ENCODE data around the gene FOXL3.

The FOXL3 gene

DNA sequence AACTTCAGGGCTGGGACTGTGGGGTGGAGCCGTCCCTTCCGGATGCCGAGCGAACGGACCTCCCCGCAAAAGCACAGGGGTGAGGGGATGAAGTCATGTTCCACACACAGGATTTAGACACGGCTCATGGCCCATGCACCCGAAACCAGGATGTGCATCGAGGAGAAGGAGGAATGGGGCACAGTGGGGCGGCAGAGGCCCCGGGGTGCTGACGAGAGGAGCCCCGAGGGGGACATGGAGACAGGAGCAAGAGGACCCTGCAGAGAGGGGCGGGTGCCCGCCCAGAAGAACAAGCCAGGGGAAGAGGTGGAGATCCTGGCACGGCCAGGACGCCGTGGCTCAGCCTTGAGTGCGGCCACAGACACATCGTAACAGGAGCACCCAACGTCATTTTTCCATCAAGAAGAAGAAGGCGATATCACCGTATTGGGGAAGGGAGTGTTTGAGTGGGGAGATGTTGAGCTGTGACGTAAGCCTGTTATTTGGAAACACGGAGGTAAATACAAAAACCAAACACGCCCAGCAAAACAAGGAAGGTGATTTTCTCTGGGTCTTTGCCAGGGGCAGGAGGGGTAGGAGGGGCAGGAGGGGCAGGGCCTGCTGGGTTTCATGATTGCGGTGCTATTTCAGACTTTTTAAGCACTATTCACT is 25.3 kb upstream of the FOXL3 start:
- no peak overlapping the region for H3K4me3 ChIP-seq (ENCODE audit: low read depth, low read length)
- DNase-seq (ENCODE audit: low read depth) = no peak
- TF ChIP-seq, protein P1, sequence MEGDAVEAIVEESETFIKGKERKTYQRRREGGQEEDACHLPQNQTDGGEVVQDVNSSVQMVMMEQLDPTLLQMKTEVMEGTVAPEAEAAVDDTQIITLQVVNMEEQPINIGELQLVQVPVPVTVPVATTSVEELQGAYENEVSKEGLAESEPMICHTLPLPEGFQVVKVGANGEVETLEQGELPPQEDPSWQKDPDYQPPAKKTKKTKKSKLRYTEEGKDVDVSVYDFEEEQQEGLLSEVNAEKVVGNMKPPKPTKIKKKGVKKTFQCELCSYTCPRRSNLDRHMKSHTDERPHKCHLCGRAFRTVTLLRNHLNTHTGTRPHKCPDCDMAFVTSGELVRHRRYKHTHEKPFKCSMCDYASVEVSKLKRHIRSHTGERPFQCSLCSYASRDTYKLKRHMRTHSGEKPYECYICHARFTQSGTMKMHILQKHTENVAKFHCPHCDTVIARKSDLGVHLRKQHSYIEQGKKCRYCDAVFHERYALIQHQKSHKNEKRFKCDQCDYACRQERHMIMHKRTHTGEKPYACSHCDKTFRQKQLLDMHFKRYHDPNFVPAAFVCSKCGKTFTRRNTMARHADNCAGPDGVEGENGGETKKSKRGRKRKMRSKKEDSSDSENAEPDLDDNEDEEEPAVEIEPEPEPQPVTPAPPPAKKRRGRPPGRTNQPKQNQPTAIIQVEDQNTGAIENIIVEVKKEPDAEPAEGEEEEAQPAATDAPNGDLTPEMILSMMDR (conservative IDR thresholded peaks at IDR 0.05; ENCODE audit: low read depth, low read length) = no peak

DNA sequence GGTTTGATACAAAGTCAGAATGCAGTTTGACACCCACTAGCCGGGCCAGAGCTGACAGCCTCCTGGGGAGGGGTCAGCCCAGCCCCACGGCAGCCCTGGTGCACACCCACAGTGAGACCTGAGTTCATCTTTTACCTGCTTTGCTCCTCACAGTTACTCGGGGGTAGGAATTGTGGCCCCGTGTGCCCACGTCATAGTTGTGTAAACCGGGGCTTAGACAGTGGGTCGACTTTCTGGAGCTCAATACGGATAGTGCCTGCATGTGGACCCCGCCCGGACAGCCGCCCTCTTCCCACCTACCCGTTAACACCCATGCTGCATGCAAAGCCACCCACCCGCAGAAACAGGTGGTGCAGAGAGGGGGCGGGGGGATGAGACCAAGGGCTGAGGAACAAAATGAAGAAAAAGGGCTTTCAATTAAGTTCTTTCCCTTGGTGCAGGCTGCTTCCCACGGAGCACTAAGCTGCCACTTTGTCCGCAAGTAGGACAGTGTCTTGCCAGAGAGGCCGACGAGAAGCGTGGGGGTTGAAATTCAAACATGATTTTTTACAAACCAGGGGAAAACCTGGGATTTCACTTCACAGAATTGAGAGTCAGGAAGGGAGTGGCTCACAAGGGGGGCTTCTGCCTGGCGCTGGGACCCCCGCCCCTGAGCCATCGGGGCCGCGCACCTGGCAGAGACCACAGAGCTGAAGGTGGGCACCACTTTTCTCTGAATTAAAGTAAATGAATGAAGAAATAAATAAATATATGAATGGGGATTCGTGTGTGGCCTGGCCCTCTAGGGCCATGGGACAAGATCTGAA is 24.6 kb upstream of the FOXL3 start:
- H3K4me3 ChIP-seq (ENCODE audit: low read depth, low read length) = no peak overlapping the region
- DNase-seq (ENCODE audit: low read depth) = no peak
- TF ChIP-seq, protein P1 (conservative IDR thresholded peaks at IDR 0.05; ENCODE audit: low read depth, low read length) = no peak

DNA sequence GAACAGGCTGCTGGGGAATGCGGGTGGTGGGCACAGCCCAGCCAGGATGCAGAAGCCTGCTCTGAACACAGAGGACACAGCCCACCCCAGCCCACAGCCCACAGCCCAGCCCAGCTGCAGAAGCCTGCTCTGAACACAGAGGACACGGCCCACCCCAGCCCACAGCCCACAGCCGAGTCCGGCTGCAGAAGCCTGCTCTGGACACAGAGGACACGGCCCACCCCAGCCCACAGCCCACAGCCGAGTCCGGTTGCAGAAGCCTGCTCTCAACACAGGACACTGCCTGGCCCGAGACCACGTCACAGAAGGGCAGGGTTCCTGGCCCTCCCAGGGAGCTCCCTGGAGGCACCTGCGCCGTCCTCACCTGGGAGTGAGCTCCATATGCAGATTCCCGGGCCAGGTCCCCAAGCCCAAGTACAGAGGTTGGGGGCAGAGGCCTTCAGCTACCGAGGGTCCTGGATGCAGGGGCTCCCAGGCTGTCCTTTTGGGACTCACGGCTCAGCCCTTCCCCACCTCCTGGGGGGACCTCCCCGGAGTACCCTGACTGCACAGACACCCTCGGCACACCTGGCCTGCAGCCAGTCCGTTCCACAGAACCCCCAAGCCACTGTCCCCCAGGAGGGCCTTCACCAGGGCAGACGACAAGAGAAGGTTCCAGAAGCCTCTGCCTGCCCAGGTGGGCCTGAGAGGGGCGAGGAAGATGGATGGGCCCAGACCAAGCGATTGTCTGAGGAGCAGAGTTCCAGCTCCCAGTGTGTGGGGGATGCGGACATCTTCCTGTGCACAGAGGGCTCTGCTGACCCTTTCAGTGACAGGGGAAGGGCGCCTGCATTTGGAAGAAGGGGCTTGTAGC is 23.7 kb upstream of the FOXL3 start:
- no peak for DNase-seq (ENCODE audit: low read depth)
- H3K4me3 ChIP-seq (ENCODE audit: low read depth, low read length) = no peak overlapping the region
- TF ChIP-seq, protein P1 (conservative IDR thresholded peaks at IDR 0.05; ENCODE audit: low read depth, low read length) = no peak

DNA sequence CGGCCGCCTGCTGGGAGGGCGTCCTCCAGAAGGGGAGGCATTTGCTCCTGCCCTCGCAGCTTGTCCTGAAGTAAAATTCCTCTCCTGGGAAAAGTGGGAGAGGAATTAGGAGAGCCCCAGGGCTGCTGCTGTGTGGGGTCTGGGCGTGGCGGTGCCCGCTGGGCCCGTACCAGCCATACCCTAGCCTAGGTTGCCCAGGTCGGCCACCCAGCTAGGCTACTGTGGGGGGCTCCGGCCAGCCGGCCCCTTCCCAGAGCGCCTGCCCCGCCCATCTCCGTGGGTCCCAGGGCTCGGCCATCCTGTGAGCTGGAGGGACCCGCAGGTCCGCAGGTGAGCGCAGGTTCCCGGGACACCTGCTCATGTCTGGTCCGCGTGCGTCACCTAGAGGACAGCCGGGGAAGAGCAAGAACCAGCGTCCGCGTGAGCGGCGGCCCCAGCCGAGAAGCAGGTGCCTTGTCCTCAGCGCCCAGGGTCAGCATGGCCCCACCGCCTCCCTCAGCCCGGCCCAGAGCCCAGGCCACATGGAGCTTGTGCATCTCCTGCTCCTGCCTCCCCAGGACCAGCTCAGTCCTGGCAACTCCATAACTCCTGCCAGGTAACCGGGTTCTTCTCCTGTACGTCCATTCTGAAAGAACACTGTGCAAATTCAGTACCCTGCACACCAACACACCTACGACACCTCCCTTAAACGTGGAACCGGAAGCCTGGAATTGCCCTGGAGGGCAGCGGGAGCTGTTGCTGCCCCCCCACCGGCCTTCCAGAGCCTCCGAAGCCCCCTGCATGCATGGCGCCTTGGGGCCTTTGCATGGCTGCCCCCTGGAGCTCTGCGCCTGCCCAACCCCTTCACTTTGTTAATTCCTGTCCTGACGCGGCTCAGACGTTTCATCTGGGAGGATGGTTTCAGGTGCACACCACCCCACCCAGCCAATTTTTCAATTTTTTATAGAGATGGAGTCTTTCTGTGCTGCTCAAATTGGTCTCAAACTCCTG is 22.8 kb upstream of the FOXL3 start:
- TF ChIP-seq, protein P1 (conservative IDR thresholded peaks at IDR 0.05; ENCODE audit: low read depth, low read length) = peak; percentile 34
- H3K4me3 ChIP-seq (ENCODE audit: low read depth, low read length) = no peak overlapping the region
- DNase-seq (ENCODE audit: low read depth) = no peak

DNA sequence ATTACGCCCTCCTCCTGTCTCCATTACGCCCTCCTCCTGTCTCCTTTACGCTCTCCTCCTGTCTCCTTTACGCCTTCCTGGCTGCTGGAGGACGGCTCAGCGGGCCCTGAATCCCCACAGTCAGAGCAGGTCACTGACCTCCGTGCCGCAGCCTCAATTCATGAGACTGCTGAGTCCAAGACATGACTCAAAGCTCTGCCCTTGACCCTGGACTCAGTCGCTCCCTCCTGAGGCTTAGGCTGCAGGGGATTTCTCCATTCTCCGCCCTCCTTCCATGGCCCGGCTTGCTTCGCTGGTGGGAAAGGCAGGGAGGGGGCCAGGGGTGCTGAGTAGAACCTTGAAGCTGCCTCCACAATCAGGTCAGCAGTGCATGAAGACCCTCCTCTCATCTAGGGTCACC is 21.0 kb upstream of the FOXL3 start:
- TF ChIP-seq, protein P1 (conservative IDR thresholded peaks at IDR 0.05; ENCODE audit: low read depth, low read length) = no peak
- H3K4me3 ChIP-seq (ENCODE audit: low read depth, low read length) = no peak overlapping the region
- DNase-seq (ENCODE audit: low read depth) = no peak

DNA sequence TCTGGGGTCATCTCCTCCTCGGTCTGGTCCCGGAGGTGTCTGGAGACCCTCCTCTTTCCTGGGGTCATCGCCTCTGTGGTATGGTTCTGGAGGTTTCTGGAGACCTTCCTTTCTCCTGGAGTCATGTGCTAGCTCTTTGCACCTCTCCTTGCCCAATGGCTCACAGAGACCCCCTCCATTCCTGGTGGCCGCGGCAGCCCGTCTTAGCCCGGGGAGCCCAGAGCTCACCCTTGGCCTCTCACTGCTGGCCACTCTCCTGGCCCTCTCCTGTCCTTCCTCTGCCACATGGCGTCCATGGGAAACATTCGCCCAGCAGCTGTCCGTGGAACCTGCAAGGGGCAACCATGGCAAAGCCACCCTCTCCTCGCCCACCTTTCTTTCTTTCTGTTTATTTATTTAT is 20.2 kb upstream of the FOXL3 start:
- H3K4me3 ChIP-seq (ENCODE audit: low read depth, low read length) = no peak overlapping the region
- no peak for DNase-seq (ENCODE audit: low read depth)
- TF ChIP-seq, protein P1 (conservative IDR thresholded peaks at IDR 0.05; ENCODE audit: low read depth, low read length) = no peak
